Liver (tissue), 9 donors: Measurements from ENCODE around the gene FLRT2. TPM values are rescaled to one million over a fixed set of nuclear protein-coding genes. Genes with fewer than 3 reads are reported as not detected.

ENCODE experiments used
- DNase-seq: peaks from one replicate; pipeline ENCODE4 v3.0.0-alpha.2; 2017; ENCODE audit warnings: low spot score
- H3K27ac ChIP-seq, 2 donors: one replicate each; pipeline ENCODE4 v1.7.0; 2013; ENCODE audit warnings: inconsistent platforms in 2 of 2, low read length in 2 of 2, control low read depth in 1 of 2, low read depth in 1 of 2, mild to moderate bottlenecking in 1 of 2
- H3K27me3 ChIP-seq, 4 donors: one replicate each; pipeline versions ENCODE4 v1.6.1 to v1.7.0; 2013; ENCODE audit warnings: low read length in 3 of 4, inconsistent platforms in 1 of 4, mild to moderate bottlenecking in 1 of 4, moderate library complexity in 1 of 4; ENCODE audit not compliant: control insufficient read depth in 4 of 4, insufficient read depth in 4 of 4
- H3K36me3 ChIP-seq, 4 donors: one replicate each; pipeline versions ENCODE4 v1.6.1 to v1.7.0; 2013; ENCODE audit warnings: low read length in 3 of 4, mild to moderate bottlenecking in 3 of 4, low read depth in 1 of 4, moderate library complexity in 1 of 4; ENCODE audit not compliant: control insufficient read depth in 4 of 4, insufficient read depth in 3 of 4
- H3K4me1 ChIP-seq, 4 donors: one replicate each; pipeline versions ENCODE4 v1.6.1 to v1.7.0; 2013; ENCODE audit warnings: low read length in 3 of 4, mild to moderate bottlenecking in 3 of 4, moderate library complexity in 1 of 4; ENCODE audit not compliant: control insufficient read depth in 4 of 4, insufficient read depth in 4 of 4
- H3K4me3 ChIP-seq, 3 donors: one replicate each; pipeline versions ENCODE4 v1.6.1 to v1.7.0; 2013; ENCODE audit warnings: low read length in 3 of 3, control low read depth in 1 of 3, low read depth in 1 of 3, mild to moderate bottlenecking in 1 of 3
- H3K9ac ChIP-seq, 2 donors: one replicate each; pipeline ENCODE4 v1.7.0; 2013; ENCODE audit warnings: low read length in 2 of 2, mild to moderate bottlenecking in 2 of 2, moderate library complexity in 2 of 2, control low read depth in 1 of 2, low read depth in 1 of 2
- H3K9me3 ChIP-seq, 4 donors: one replicate each; pipeline versions ENCODE4 v1.6.1 to v1.7.0; 2013; ENCODE audit warnings: low read length in 3 of 4; ENCODE audit not compliant: control insufficient read depth in 4 of 4
- EGR1 ChIP-seq, 2 donors: IDR thresholded peaks; 2 replicates each; pipeline ENCODE4 v1.6.1; 2016 to 2018; ENCODE audit warnings: antibody characterized with exemption in 2 of 2, low read depth in 2 of 2
- FOXA1 ChIP-seq: IDR thresholded peaks from 2 replicates; pipeline ENCODE4 v1.6.1; 2016; ENCODE audit warnings: antibody characterized with exemption
- FOXA2 ChIP-seq: IDR thresholded peaks from 2 replicates; pipeline ENCODE4 v1.6.1; 2016; ENCODE audit warnings: antibody characterized with exemption
- GABPA ChIP-seq, 2 donors: IDR thresholded peaks in 1 of 2; conservative IDR thresholded peaks in 1 of 2; 2 replicates each; pipeline ENCODE4 v1.6.1; 2016; ENCODE audit warnings: antibody characterized with exemption in 2 of 2, mild to moderate bottlenecking in 1 of 2, moderate library complexity in 1 of 2
- HNF4A ChIP-seq, 2 donors: conservative IDR thresholded peaks; 2 replicates each; pipeline ENCODE4 v1.6.1; 2016; ENCODE audit warnings: antibody characterized with exemption in 2 of 2, mild to moderate bottlenecking in 2 of 2
- HNF4G ChIP-seq: IDR thresholded peaks from 2 replicates; pipeline ENCODE4 v1.6.1; 2016; ENCODE audit warnings: antibody characterized with exemption
- JUND ChIP-seq, 2 donors: IDR thresholded peaks; 2 replicates each; pipeline ENCODE4 v1.6.1; 2016; ENCODE audit warnings: antibody characterized with exemption in 2 of 2
- NR2F2 ChIP-seq: IDR thresholded peaks from 2 replicates; pipeline ENCODE4 v1.6.1; 2016; ENCODE audit warnings: antibody characterized with exemption
- RAD21 ChIP-seq, 2 donors: IDR thresholded peaks; 2 replicates each; pipeline ENCODE4 v1.6.1; 2016; ENCODE audit warnings: antibody characterized with exemption in 2 of 2, mild to moderate bottlenecking in 2 of 2
- RXRA ChIP-seq, 2 donors: IDR thresholded peaks; 2 replicates each; pipeline ENCODE4 v1.6.1; 2017 to 2018; ENCODE audit warnings: antibody characterized with exemption in 2 of 2, mild to moderate bottlenecking in 1 of 2
- SP1 ChIP-seq: IDR thresholded peaks from 2 replicates; pipeline ENCODE4 v1.6.1; 2018; ENCODE audit warnings: antibody characterized with exemption, mild to moderate bottlenecking
- TAF1 ChIP-seq: conservative IDR thresholded peaks from 2 replicates; pipeline ENCODE4 v1.6.1; 2016; ENCODE audit warnings: antibody characterized with exemption, mild to moderate bottlenecking
- YY1 ChIP-seq: IDR thresholded peaks from 2 replicates; pipeline ENCODE4 v1.6.1; 2016; ENCODE audit warnings: antibody characterized with exemption, mild to moderate bottlenecking
- WGBS: extraction: QIAGEN DNeasy Blood & Tissue Kit; methylation state at CpG from one replicate; pipeline ENCODE4 v1.1.7; 2013; 5-methylcytosine and 5-hydroxymethylcytosine counted together
- polyA plus RNA-seq, 2 donors: library from polyadenylated mRNA; stranded (reverse) in 1 of 2; unstranded in 1 of 2; fragments of 200-250 nt in 1 of 2; fragments of >200 nt in 1 of 2; fragmentation: Nextera tagmentation in 1 of 2; extraction: Ambion mirVana in 1 of 2; gene quantifications; one replicate each; pipeline versions ENCODE4 v1.2.1 to v1.2.3, GENCODE V29; 2013 to 2015
- total RNA-seq, 2 donors: library from RNA; depleted of rRNA; stranded (reverse); fragments of >200 nt; gene quantifications; one replicate each; pipeline ENCODE4 v1.2.3, GENCODE V29; 2014
- TF ChIP-seq, protein P1 (sequence below): IDR thresholded peaks from 2 replicates; pipeline ENCODE4 v1.6.1; 2016; ENCODE audit warnings: antibody characterized with exemption
- TF ChIP-seq, protein P2 (sequence below): IDR thresholded peaks from 2 replicates; pipeline ENCODE4 v1.6.1; 2016; ENCODE audit warnings: antibody characterized with exemption
- TF ChIP-seq, protein P3 (sequence below): IDR thresholded peaks from 2 replicates; pipeline ENCODE4 v1.6.1; 2016; ENCODE audit warnings: antibody characterized with exemption, mild to moderate bottlenecking
- TF ChIP-seq, protein P4 (sequence below): fragments of 150-350 bp; IDR thresholded peaks from 2 replicates; pipeline ENCODE4 v1.5.1; 2017; ENCODE audit warnings: improper control_type of control experiment, low read depth, low read length; ENCODE audit not compliant: missing input control
- TF ChIP-seq, protein P5 (sequence below): IDR thresholded peaks from 2 replicates; pipeline ENCODE4 v1.6.1; 2016; ENCODE audit warnings: antibody characterized with exemption
- donor health status: healthy.
- donor health status: healthy.
- donor health status: healthy.
- donor health status: healthy.
- donor health status: healthy.

FLRT2 gene
- total and polyA plus RNA-seq, 4 donors = 0.90 to 8.2 (median 1.8) TPM

DNA sequence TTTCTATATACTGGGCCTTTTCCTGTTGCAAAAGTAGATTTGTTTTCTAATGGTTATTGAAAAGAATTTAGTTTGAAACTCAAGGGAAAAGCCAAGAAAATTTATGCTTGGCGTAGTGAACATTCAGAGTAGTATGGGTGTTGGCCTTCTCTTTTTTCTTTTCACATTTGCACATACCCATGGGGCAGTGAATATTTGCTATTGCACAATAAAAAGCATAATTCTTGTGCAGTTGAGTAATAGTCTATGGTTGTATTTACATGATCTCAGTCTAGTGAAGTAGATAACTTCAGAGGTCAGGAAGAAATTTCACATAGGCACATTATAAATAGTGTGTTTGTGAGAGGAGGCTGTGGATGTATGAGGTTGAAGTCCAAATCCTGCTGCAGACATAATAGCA lies 158.1 kb downstream of the FLRT2 start:
- Histone ChIP-seq H3K27me3 (no peaks in the 10 kb centered on the region), H3K36me3 (no peaks in the 10 kb centered on the region), H3K9me3 (no peaks in the 10 kb centered on the region), H3K9ac (no peak overlapping the region), H3K27ac (no peak overlapping the region), H3K4me1 (no peaks in the 10 kb centered on the region), H3K4me3 (no peak overlapping the region)
- DNase-seq = no peak
- TF ChIP-seq NR2F2 (no peak), GABPA (IDR thresholded peaks at IDR 0.05 in 1 of 2, conservative IDR thresholded peaks at IDR 0.05 in 1 of 2) (no peak), SP1 (no peak), RAD21 (IDR thresholded peaks at IDR 0.05) (no peak), EGR1 (IDR thresholded peaks at IDR 0.05; ENCODE audit: low read depth in 2 of 2) (no peak), YY1 (no peak)
- 92% methylated on average over 1 of the region's 1 CpG for WGBS

DNA sequence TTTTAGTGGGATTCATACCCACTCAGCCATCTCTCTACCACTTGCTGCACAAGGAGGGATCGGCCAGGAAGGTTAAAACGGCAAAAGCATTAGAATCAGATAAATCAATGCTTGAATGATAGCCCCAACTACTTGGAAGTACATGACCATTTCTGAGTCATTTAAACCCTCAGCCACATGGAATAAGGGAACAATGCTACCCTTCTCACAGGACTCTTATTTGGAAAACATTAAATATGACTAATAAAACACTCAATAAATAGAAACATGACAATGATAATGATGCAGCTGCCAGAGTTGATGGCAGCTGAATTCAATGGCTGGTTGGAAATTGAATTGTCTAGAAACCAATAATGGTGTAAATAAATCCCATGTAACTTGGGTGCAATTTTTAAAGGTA lies 165.4 kb downstream of the FLRT2 start:
- WGBS = 77% methylated on average over 2 of the region's 2 CpGs
- Histone ChIP-seq H3K27me3 (no peaks in the 10 kb centered on the region), H3K36me3 (no peaks in the 10 kb centered on the region), H3K9ac (no peak overlapping the region), H3K4me3 (no peak overlapping the region), H3K4me1 (no peaks in the 10 kb centered on the region), H3K27ac (no peak overlapping the region), H3K9me3 (no peaks in the 10 kb centered on the region)
- TF ChIP-seq GABPA (IDR thresholded peaks at IDR 0.05 in 1 of 2, conservative IDR thresholded peaks at IDR 0.05 in 1 of 2) = no peak
- TF ChIP-seq, protein P1, sequence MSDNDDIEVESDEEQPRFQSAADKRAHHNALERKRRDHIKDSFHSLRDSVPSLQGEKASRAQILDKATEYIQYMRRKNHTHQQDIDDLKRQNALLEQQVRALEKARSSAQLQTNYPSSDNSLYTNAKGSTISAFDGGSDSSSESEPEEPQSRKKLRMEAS = no peak
- TF ChIP-seq SP1 = no peak
- TF ChIP-seq, protein P2, sequence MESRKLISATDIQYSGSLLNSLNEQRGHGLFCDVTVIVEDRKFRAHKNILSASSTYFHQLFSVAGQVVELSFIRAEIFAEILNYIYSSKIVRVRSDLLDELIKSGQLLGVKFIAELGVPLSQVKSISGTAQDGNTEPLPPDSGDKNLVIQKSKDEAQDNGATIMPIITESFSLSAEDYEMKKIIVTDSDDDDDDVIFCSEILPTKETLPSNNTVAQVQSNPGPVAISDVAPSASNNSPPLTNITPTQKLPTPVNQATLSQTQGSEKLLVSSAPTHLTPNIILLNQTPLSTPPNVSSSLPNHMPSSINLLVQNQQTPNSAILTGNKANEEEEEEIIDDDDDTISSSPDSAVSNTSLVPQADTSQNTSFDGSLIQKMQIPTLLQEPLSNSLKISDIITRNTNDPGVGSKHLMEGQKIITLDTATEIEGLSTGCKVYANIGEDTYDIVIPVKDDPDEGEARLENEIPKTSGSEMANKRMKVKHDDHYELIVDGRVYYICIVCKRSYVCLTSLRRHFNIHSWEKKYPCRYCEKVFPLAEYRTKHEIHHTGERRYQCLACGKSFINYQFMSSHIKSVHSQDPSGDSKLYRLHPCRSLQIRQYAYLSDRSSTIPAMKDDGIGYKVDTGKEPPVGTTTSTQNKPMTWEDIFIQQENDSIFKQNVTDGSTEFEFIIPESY = no peak
- TF ChIP-seq, protein P3, sequence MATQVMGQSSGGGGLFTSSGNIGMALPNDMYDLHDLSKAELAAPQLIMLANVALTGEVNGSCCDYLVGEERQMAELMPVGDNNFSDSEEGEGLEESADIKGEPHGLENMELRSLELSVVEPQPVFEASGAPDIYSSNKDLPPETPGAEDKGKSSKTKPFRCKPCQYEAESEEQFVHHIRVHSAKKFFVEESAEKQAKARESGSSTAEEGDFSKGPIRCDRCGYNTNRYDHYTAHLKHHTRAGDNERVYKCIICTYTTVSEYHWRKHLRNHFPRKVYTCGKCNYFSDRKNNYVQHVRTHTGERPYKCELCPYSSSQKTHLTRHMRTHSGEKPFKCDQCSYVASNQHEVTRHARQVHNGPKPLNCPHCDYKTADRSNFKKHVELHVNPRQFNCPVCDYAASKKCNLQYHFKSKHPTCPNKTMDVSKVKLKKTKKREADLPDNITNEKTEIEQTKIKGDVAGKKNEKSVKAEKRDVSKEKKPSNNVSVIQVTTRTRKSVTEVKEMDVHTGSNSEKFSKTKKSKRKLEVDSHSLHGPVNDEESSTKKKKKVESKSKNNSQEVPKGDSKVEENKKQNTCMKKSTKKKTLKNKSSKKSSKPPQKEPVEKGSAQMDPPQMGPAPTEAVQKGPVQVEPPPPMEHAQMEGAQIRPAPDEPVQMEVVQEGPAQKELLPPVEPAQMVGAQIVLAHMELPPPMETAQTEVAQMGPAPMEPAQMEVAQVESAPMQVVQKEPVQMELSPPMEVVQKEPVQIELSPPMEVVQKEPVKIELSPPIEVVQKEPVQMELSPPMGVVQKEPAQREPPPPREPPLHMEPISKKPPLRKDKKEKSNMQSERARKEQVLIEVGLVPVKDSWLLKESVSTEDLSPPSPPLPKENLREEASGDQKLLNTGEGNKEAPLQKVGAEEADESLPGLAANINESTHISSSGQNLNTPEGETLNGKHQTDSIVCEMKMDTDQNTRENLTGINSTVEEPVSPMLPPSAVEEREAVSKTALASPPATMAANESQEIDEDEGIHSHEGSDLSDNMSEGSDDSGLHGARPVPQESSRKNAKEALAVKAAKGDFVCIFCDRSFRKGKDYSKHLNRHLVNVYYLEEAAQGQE = no peak
- TF ChIP-seq RAD21 (IDR thresholded peaks at IDR 0.05) = no peak
- TF ChIP-seq TAF1 = no peak
- no peak for TF ChIP-seq FOXA1
- TF ChIP-seq, protein P4, sequence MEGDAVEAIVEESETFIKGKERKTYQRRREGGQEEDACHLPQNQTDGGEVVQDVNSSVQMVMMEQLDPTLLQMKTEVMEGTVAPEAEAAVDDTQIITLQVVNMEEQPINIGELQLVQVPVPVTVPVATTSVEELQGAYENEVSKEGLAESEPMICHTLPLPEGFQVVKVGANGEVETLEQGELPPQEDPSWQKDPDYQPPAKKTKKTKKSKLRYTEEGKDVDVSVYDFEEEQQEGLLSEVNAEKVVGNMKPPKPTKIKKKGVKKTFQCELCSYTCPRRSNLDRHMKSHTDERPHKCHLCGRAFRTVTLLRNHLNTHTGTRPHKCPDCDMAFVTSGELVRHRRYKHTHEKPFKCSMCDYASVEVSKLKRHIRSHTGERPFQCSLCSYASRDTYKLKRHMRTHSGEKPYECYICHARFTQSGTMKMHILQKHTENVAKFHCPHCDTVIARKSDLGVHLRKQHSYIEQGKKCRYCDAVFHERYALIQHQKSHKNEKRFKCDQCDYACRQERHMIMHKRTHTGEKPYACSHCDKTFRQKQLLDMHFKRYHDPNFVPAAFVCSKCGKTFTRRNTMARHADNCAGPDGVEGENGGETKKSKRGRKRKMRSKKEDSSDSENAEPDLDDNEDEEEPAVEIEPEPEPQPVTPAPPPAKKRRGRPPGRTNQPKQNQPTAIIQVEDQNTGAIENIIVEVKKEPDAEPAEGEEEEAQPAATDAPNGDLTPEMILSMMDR = no peak
- no peak for TF ChIP-seq EGR1 (IDR thresholded peaks at IDR 0.05; ENCODE audit: low read depth in 2 of 2)
- TF ChIP-seq, protein P5, sequence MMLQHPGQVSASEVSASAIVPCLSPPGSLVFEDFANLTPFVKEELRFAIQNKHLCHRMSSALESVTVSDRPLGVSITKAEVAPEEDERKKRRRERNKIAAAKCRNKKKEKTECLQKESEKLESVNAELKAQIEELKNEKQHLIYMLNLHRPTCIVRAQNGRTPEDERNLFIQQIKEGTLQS = no peak
- no peak for TF ChIP-seq FOXA2
- TF ChIP-seq YY1 = no peak
- TF ChIP-seq HNF4A (conservative IDR thresholded peaks at IDR 0.05) = no peak
- TF ChIP-seq NR2F2 = no peak
- no peak for TF ChIP-seq JUND (IDR thresholded peaks at IDR 0.05)
- TF ChIP-seq RXRA (IDR thresholded peaks at IDR 0.05) = no peak
- TF ChIP-seq HNF4G = no peak
- DNase-seq = no peak
